ENCODE data around the gene TLCD1. TPM values are rescaled to one million over a fixed set of nuclear protein-coding genes. Genes with fewer than 3 reads are reported as not detected.

The TLCD1 gene
- polyA plus RNA-seq, 6 donors from 2014 or later = 0.93 to 1.2 TPM; not detected in 4

DNA sequence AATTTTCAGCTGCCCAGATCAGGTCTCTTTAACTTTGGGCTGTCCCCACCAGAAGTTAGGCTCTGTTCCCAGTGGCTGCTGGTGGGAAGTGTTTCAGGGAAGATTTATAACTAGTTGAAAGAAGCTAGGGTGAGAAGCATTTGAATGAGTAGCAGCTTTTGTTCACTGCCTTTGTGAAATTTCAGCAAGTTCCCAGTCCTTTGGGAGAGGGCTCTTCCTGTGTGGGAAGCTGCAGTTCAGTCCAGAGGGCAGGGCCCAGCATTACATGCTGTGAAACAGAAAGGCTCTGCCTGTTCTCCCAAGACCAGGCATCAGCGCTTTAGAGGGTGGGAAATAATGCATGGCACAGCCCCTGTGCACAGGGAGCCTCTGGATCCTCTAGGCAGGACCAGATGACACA is 32.2 kb downstream of the TLCD1 start:
- no peaks in the 10 kb centered on the region for H3K27me3 Mint-ChIP-seq
- H3K4me1 Mint-ChIP-seq = peaks cover 0 to 4% (median 0%) of the 10 kb centered on the region in 3 donors
- H3K9me3 Mint-ChIP-seq = peaks cover 0 to 2% (median 0%) of the 10 kb centered on the region in 7 donors
- peaks cover 4 to 22% of the 10 kb centered on the region in 2 donors for H3K36me3 Mint-ChIP-seq
- peak overlapping the region in 1 of 6 donors; percentile 69 for H3K27ac Mint-ChIP-seq
- ATAC-seq (ENCODE audit: low read depth in 2 of 2) (no peak), DNase-seq (no peak)
- no peak overlapping the region for H3K4me3 Mint-ChIP-seq

DNA sequence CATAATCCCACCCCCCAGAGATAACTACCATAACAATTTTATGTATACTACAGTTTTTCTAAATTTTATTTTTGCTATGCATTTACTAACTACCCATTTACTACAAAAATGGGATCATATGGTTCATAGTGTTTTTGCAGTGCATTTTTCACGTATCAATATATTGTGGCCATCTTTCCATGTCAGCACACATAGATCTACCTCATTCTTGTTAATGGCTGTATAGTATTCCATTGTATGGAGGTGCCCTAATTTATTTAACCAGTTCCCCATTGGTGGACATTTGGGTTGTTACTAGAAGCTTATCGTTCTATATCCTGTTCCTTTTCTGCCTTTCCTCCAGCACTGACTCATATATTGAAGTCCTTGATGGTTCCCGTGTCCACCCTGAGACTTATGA is 37.0 kb downstream of the TLCD1 start:
- no peaks in the 10 kb centered on the region for H3K4me1 Mint-ChIP-seq
- H3K36me3 Mint-ChIP-seq = peaks cover 27 to 31% of the 10 kb centered on the region in 2 donors
- no peak overlapping the region for H3K4me3 Mint-ChIP-seq
- H3K27ac Mint-ChIP-seq = no peak overlapping the region
- no peaks in the 10 kb centered on the region for H3K27me3 Mint-ChIP-seq
- H3K9me3 Mint-ChIP-seq = peaks cover 0 to 2% (median 0%) of the 10 kb centered on the region in 7 donors
- ATAC-seq (ENCODE audit: low read depth in 2 of 2) (no peak), DNase-seq (no peak)

DNA sequence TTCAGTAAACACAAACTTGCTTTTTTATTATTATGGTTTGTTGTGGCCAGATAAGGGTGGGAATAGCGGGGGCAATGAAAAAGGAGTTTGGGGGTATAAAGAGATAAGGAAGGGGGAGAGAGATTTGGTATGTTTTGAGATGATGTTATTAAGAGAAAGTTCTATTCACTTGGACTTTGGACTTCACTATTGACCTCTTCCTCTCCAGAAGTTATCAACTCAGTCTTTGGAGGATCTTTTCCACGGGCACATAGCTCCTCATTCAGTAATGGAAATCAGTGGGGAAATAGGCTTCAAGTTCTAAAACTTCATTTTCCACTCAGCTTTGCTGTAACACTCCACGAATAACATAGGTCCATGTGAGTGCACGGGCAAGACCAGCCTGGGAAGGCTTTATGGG is 37.6 kb downstream of the TLCD1 start:
- DNase-seq (no peak), ATAC-seq (ENCODE audit: low read depth in 2 of 2) (no peak)
- H3K36me3 Mint-ChIP-seq = peaks cover 31% of the 10 kb centered on the region in 2 donors
- H3K4me1 Mint-ChIP-seq = no peaks in the 10 kb centered on the region
- H3K27me3 Mint-ChIP-seq = no peaks in the 10 kb centered on the region
- H3K27ac Mint-ChIP-seq = no peak overlapping the region
- H3K9me3 Mint-ChIP-seq = peaks cover 0 to 2% (median 0%) of the 10 kb centered on the region in 7 donors
- H3K4me3 Mint-ChIP-seq = no peak overlapping the region

GRCh38 chr17:28686296-28686695 is 39.7 kb downstream of the TLCD1 start:
- Mint-ChIP-seq H3K9me3 (peaks cover 0 to 2% (median 0%) of the 10 kb centered on the region in 7 donors), H3K27ac (no peak overlapping the region), H3K36me3 (peaks cover 39% of the 10 kb centered on the region in 2 donors)

GRCh38 chr17:28685366-28685765 is 40.7 kb downstream of the TLCD1 start:
- H3K9me3 Mint-ChIP-seq = peaks cover 0 to 2% (median 0%) of the 10 kb centered on the region in 7 donors
- no peak overlapping the region for H3K4me3 Mint-ChIP-seq
- H3K4me1 Mint-ChIP-seq = no peaks in the 10 kb centered on the region
- no peaks in the 10 kb centered on the region for H3K27me3 Mint-ChIP-seq
- peaks cover 39 to 45% of the 10 kb centered on the region in 2 donors for H3K36me3 Mint-ChIP-seq
- DNase-seq (no peak), ATAC-seq (ENCODE audit: low read depth in 2 of 2) (no peak)
- no peak overlapping the region for H3K27ac Mint-ChIP-seq

More at GRCh38 chr17:28686296-28686695, 39.7 kb downstream of the TLCD1 start:
- ATAC-seq (ENCODE audit: low read depth in 2 of 2) = no peak
- Mint-ChIP-seq H3K4me3 (no peak overlapping the region), H3K27me3 (no peaks in the 10 kb centered on the region), H3K4me1 (no peaks in the 10 kb centered on the region)
- no peak for DNase-seq

DNA sequence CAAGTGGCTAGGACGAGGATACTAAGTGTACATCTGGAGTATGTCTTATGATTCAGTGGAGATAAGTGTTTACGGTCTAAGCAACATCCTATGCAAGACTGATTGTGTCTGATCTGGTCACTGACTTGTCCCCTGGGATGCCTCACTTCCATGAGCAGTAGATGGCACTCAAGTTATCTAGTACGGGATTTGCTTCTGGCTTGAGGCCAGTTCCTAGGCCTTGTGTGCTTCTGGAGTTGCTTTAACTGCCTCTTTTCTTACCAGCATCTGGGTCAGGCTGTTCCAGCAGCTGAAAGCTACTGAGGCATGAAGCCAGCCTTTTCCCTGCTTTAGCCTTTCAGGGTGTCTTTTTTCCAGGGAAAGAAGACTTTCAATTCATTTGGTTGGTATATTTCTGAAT is 41.1 kb downstream of the TLCD1 start:
- no peak for DNase-seq
- Mint-ChIP-seq H3K4me1 (no peaks in the 10 kb centered on the region), H3K36me3 (peaks cover 39 to 45% of the 10 kb centered on the region in 2 donors), H3K9me3 (peaks cover 0 to 2% (median 0%) of the 10 kb centered on the region in 7 donors), H3K4me3 (no peak overlapping the region), H3K27ac (peak overlapping the region in 1 of 6 donors; percentile 29), H3K27me3 (no peaks in the 10 kb centered on the region)
- ATAC-seq (ENCODE audit: low read depth in 2 of 2) = no peak

DNA sequence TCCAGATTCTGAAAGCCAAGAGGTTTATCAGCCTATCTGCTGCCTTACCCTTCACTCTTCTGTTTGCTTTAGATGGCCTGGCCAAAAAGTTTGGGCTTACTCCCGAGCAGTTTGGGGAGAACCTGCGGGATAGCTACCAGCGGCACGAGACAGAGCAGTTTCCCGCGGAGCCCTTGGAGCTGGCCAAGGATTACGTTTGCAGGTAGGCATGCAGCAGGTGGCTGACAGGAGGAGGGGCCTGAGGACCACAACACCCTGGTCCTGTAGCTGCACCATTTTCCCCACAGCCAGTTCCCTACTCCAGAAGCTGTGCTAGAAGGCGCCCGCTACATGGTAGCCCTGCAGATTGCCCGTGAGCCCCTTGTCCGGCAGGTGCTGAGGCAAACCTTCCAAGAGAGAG is 43.4 kb downstream of the TLCD1 start:
- no peak overlapping the region for H3K27ac Mint-ChIP-seq
- H3K4me3 Mint-ChIP-seq = no peak overlapping the region
- no peaks in the 10 kb centered on the region for H3K9me3 Mint-ChIP-seq
- ATAC-seq (ENCODE audit: low read depth in 2 of 2) = no peak
- H3K36me3 Mint-ChIP-seq = peaks cover 23 to 37% of the 10 kb centered on the region in 2 donors
- no peaks in the 10 kb centered on the region for H3K4me1 Mint-ChIP-seq
- no peaks in the 10 kb centered on the region for H3K27me3 Mint-ChIP-seq
- no peak for DNase-seq

DNA sequence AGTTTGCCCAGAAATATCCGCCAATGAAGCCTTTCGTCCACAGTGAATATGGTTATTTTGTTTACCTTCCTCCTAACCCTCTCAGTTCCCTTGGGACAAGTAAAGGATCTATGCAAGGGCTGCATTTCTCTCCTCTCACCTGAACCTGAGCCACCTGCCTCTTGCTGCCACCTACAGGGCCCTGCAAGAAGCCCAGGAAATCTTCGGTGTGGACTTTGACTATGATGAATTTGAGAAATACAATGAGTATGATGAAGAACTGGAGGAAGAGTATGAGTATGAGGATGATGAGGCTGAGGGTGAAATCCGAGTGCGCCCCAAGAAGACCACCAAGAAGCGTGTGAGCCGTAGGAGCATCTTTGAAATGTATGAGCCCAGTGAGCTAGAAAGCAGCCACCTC is 50.1 kb downstream of the TLCD1 start:
- Mint-ChIP-seq H3K27me3 (no peaks in the 10 kb centered on the region), H3K27ac (peak overlapping the region in 1 of 6 donors; percentile 8), H3K4me1 (peaks cover 0 to 5% (median 0%) of the 10 kb centered on the region in 3 donors), H3K36me3 (peaks cover 36 to 40% of the 10 kb centered on the region in 2 donors), H3K9me3 (no peaks in the 10 kb centered on the region), H3K4me3 (no peak overlapping the region)
- no peak for ATAC-seq (ENCODE audit: low read depth in 2 of 2)
- DNase-seq = peak; percentile 8

GRCh38 chr17:28675490-28675889 is 50.5 kb downstream of the TLCD1 start:
- Mint-ChIP-seq H3K4me1 (peaks cover 0 to 5% (median 0%) of the 10 kb centered on the region in 3 donors), H3K36me3 (peaks cover 38 to 39% of the 10 kb centered on the region in 2 donors), H3K9me3 (no peaks in the 10 kb centered on the region), H3K4me3 (no peak overlapping the region), H3K27me3 (no peaks in the 10 kb centered on the region), H3K27ac (peak overlapping the region in 1 of 6 donors; percentile 8)
- ATAC-seq (ENCODE audit: low read depth in 2 of 2) = no peak
- DNase-seq = no peak

Other genes with a start within 250 kb of the TLCD1 start
- not detected for gene FOXN1, start 219.9 kb downstream of the TLCD1 start, polyA plus RNA-seq (ENCODE audit: low read depth in 6 of 6)
- gene UNC119, start 173.6 kb downstream of the TLCD1 start, polyA plus RNA-seq (ENCODE audit: low read depth in 6 of 6) = 10 to 100 TPM; 69.7 to 93.0 (median 75.3) TPM
- gene PIGS, start 154.7 kb downstream of the TLCD1 start, polyA plus RNA-seq (ENCODE audit: low read depth in 6 of 6) = 10 to 100 TPM; 31.3 to 61.7 (median 46.0) TPM
- gene ALDOC, start 149.3 kb downstream of the TLCD1 start, polyA plus RNA-seq (ENCODE audit: low read depth in 6 of 6) = 10 to 100 TPM; 30.6 to 67.9 (median 48.3) TPM
- 1 to 10 TPM in 1 of 6 donors, under 1 TPM in 4, not detected in 1; 0.26 to 1.1 (median 0.62) TPM for gene SPAG5, start 127.2 kb downstream of the TLCD1 start, polyA plus RNA-seq (ENCODE audit: low read depth in 6 of 6)
- under 1 TPM in 2 of 6 donors, not detected in 4; 0.09 to 0.20 TPM for gene RSKR, start 112.0 kb downstream of the TLCD1 start, polyA plus RNA-seq (ENCODE audit: low read depth in 6 of 6)
- 10 to 100 TPM; 15.0 to 57.5 (median 40.8) TPM for gene BLTP2, start 81.1 kb downstream of the TLCD1 start, polyA plus RNA-seq (ENCODE audit: low read depth in 6 of 6)
- 10 to 100 TPM; 46.0 to 76.5 (median 61.7) TPM for gene SDF2, start 64.3 kb downstream of the TLCD1 start, polyA plus RNA-seq (ENCODE audit: low read depth in 6 of 6)
- 10 to 100 TPM in 1 of 6 donors, 1 to 10 TPM in 5; 4.6 to 19.5 (median 7.4) TPM for gene SUPT6H, start 64.0 kb downstream of the TLCD1 start, polyA plus RNA-seq (ENCODE audit: low read depth in 6 of 6)
- gene PROCA1, start 14.3 kb downstream of the TLCD1 start, polyA plus RNA-seq (ENCODE audit: low read depth in 6 of 6) = 1 to 10 TPM in 3 of 6 donors, under 1 TPM in 2, not detected in 1; 0.29 to 2.3 (median 1.1) TPM
- gene RAB34, start 8.4 kb downstream of the TLCD1 start, polyA plus RNA-seq (ENCODE audit: low read depth in 6 of 6) = 10 to 100 TPM; 11.6 to 22.6 (median 18.2) TPM
- 1,000 to 10,000 TPM; 5,077 to 6,780 (median 5,627) TPM for gene RPL23A, start 6.2 kb downstream of the TLCD1 start, polyA plus RNA-seq (ENCODE audit: low read depth in 6 of 6)
- gene NEK8, start 2.6 kb upstream of the TLCD1 start, polyA plus RNA-seq (ENCODE audit: low read depth in 6 of 6) = 10 to 100 TPM; 14.5 to 26.1 (median 19.6) TPM
- 10 to 100 TPM in 4 of 6 donors, 1 to 10 TPM in 2; 5.4 to 17.1 (median 12.0) TPM for gene TRAF4, start 17.8 kb upstream of the TLCD1 start, polyA plus RNA-seq (ENCODE audit: low read depth in 6 of 6)
- 10 to 100 TPM in 2 of 6 donors, 1 to 10 TPM in 4; 6.6 to 19.4 (median 8.2) TPM for gene FAM222B, start 116.6 kb upstream of the TLCD1 start, polyA plus RNA-seq (ENCODE audit: low read depth in 6 of 6)
- gene ERAL1, start 128.8 kb upstream of the TLCD1 start, polyA plus RNA-seq (ENCODE audit: low read depth in 6 of 6) = 10 to 100 TPM; 37.0 to 50.3 (median 46.2) TPM
- 100 to 1,000 TPM; 431 to 655 (median 460) TPM for gene FLOT2, start 171.5 kb upstream of the TLCD1 start, polyA plus RNA-seq (ENCODE audit: low read depth in 6 of 6)
- 10 to 100 TPM in 5 of 6 donors, 1 to 10 TPM in 1; 9.4 to 17.3 (median 11.5) TPM for gene DHRS13, start 176.8 kb upstream of the TLCD1 start, polyA plus RNA-seq (ENCODE audit: low read depth in 6 of 6)
- 10 to 100 TPM in 1 of 6 donors, 1 to 10 TPM in 4, under 1 TPM in 1; 0.71 to 11.8 (median 5.5) TPM for gene PHF12, start 225.3 kb upstream of the TLCD1 start, polyA plus RNA-seq (ENCODE audit: low read depth in 6 of 6)